CD4-positive, alpha-beta T cell (primary cell): ENCODE data around the gene TOLLIP. TPM values are rescaled to one million over a fixed set of nuclear protein-coding genes. Genes with fewer than 3 reads are reported as not detected.

ENCODE experiments used
- ATAC-seq: fragments of 200-7000 bp; cut with Tn5 transposase; one replicate; pipeline ENCODE4 v1.10.0; 2022; ENCODE audit warnings: mild to moderate bottlenecking; ENCODE audit not compliant: poor library complexity
- CTCF ChIA-PET: fragments of 350-600 bp; sonication (Branson Sonifier 250); formaldehyde crosslinking; loops from one replicate; lab custom pipeline; 2021; ENCODE audit warnings: antibody characterized with exemption, inconsistent platforms; lab: Charles Lee
- POLR2A ChIA-PET: fragments of 350-600 bp; sonication (Branson Sonifier 250); formaldehyde crosslinking; loops from one replicate; lab custom pipeline; 2021; ENCODE audit warnings: antibody characterized with exemption, inconsistent platforms; lab: Charles Lee
- DNase-seq, 14 experiments: peaks; one replicate each; pipeline ENCODE4 v3.0.0-alpha.2; 2013 to 2020; ENCODE audit warnings: mixed read lengths in 2 of 14
- H3K27ac ChIP-seq, 2 donors: one replicate each; pipeline versions ENCODE4 v1.5.1 to v1.7.0; 2013; ENCODE audit warnings: low read length in 2 of 2, low read depth in 1 of 2, mild to moderate bottlenecking in 1 of 2
- H3K27me3 ChIP-seq, 2 experiments: 1 replicate in 1 of 2; 2 replicates in 1 of 2; pipeline versions ENCODE4 v1.6.1 to v1.7.0; 2013; ENCODE audit warnings: low read length in 2 of 2, control low read depth in 1 of 2, mild to moderate bottlenecking in 1 of 2, moderate library complexity in 1 of 2; ENCODE audit not compliant: insufficient read depth in 2 of 2, control insufficient read depth in 1 of 2
- H3K36me3 ChIP-seq: one replicate; pipeline ENCODE4 v1.6.1; 2013; ENCODE audit warnings: low read length, control low read depth; ENCODE audit not compliant: insufficient read depth
- H3K4me1 ChIP-seq: one replicate; pipeline ENCODE4 v1.6.1; 2013; ENCODE audit warnings: low read length, control low read depth; ENCODE audit not compliant: insufficient read depth
- H3K4me3 ChIP-seq: one replicate; pipeline ENCODE4 v1.5.1; 2013; ENCODE audit warnings: mild to moderate bottlenecking, low read length, moderate library complexity
- H3K9me3 ChIP-seq, 2 experiments: 1 replicate in 1 of 2; 2 replicates in 1 of 2; pipeline versions ENCODE4 v1.6.1 to v1.7.0; 2013; ENCODE audit warnings: low read length in 2 of 2, mild to moderate bottlenecking in 2 of 2, control low read depth in 1 of 2, moderate library complexity in 1 of 2; ENCODE audit not compliant: control insufficient read depth in 1 of 2, insufficient read depth in 1 of 2
- H3K27ac Mint-ChIP-seq: one replicate; pipeline ENCODE4 v1.8.0; 2020; ENCODE audit warnings: mixed read lengths
- H3K27me3 Mint-ChIP-seq: one replicate; pipeline ENCODE4 v1.8.0; 2021; ENCODE audit warnings: mixed read lengths
- H3K36me3 Mint-ChIP-seq: one replicate; pipeline ENCODE4 v1.8.0; 2021; ENCODE audit warnings: low read depth, mixed read lengths
- H3K4me1 Mint-ChIP-seq: one replicate; pipeline ENCODE4 v1.8.0; 2021; ENCODE audit warnings: low read depth, mixed read lengths
- H3K4me3 Mint-ChIP-seq: one replicate; pipeline ENCODE4 v1.8.0; 2020; ENCODE audit warnings: mild to moderate bottlenecking, mixed read lengths
- H3K9me3 Mint-ChIP-seq: one replicate; pipeline ENCODE4 v1.8.0; 2020; ENCODE audit warnings: mixed read lengths
- CTCF ChIP-seq: fragments of 200-600 bp; IDR thresholded peaks from one replicate; pipeline ENCODE4 v1.8.0; 2022; ENCODE audit warnings: antibody characterized with exemption, mild to moderate bottlenecking
- intact Hi-C, 2 experiments: fragments of 100-400 bp; cut with DNase I in 1 of 2; cut with micrococcal nuclease in 1 of 2; formaldehyde crosslinking; loops; one replicate each; pipeline versions ENCODE4 v1.15.1 to v1.9.0; 2023 to 2025; cut with DNase I, micrococcal nuclease
- total RNA-seq, 174 experiments: library from RNA in 2 of 174; stranded (reverse) in 2 of 174; gene quantifications; one replicate each; pipeline ENCODE4 v1.2.3 and lab custom pipeline; 2021 to 2026

The TOLLIP gene
- total RNA-seq, 2 experiments from 2014 or later, result 38.9 to 41.0 TPM

GRCh38 chr11:1300569-1301187 lies 8.8 kb downstream of the TOLLIP start:
- CTCF ChIA-PET, result interaction anchor here (1.7 kb wide), 1 partner anchor 9 kb away, joined by 4 read pairs; the partner anchor contains the start of gene TOLLIP
- ATAC-seq, result no peak

GRCh38 chr11:1300121-1300520 lies 9.3 kb downstream of the TOLLIP start:
- Histone ChIP-seq H3K4me3 (no peak overlapping the region), H3K27me3 (no peaks in the 10 kb centered on the region), H3K27ac (no peak overlapping the region), H3K4me1 (peaks cover 16% of the 10 kb centered on the region), H3K36me3 (peaks cover 32% of the 10 kb centered on the region), H3K9me3 (no peaks in the 10 kb centered on the region)
- POLR2A ChIA-PET, result interaction anchor here (0.9 kb wide), 1 partner anchor 9 kb away, joined by 3 read pairs; the partner anchor contains the start of gene TOLLIP
- intact Hi-C loops, result no loop called here
- DNase-seq, result no peak
- Mint-ChIP-seq H3K4me3 (no peak overlapping the region), H3K36me3 (peaks cover 5% of the 10 kb centered on the region), H3K27me3 (no peaks in the 10 kb centered on the region), H3K4me1 (peaks cover 19% of the 10 kb centered on the region), H3K27ac (no peak overlapping the region), H3K9me3 (no peaks in the 10 kb centered on the region)
- TF ChIP-seq CTCF, result no peak
- CTCF ChIA-PET, result interaction anchor here (1.7 kb wide), 1 partner anchor 9 kb away, joined by 4 read pairs; the partner anchor contains the start of gene TOLLIP
- no peak for ATAC-seq

More at GRCh38 chr11:1300569-1301187, 8.8 kb downstream of the TOLLIP start:
- no peak overlapping the region for H3K4me3 Mint-ChIP-seq
- no peaks in the 10 kb centered on the region for H3K9me3 Mint-ChIP-seq
- peaks cover 5% of the 10 kb centered on the region for H3K36me3 Mint-ChIP-seq
- Histone ChIP-seq H3K9me3 (no peaks in the 10 kb centered on the region), H3K4me3 (no peak overlapping the region), H3K27me3 (no peaks in the 10 kb centered on the region), H3K27ac (no peak overlapping the region), H3K4me1 (peaks cover 20% of the 10 kb centered on the region), H3K36me3 (peaks cover 30% of the 10 kb centered on the region)
- DNase-seq, result peak in 1 of 14 experiments; percentile 9
- no peak for TF ChIP-seq CTCF
- H3K4me1 Mint-ChIP-seq, result peaks cover 22% of the 10 kb centered on the region
- H3K27me3 Mint-ChIP-seq, result no peaks in the 10 kb centered on the region
- intact Hi-C loops, result no loop called here
- no peak overlapping the region for H3K27ac Mint-ChIP-seq
- POLR2A ChIA-PET, result interaction anchor here (0.9 kb wide), 1 partner anchor 9 kb away, joined by 3 read pairs; the partner anchor contains the start of gene TOLLIP

GRCh38 chr11:1299621-1300020 lies 9.8 kb downstream of the TOLLIP start:
- Mint-ChIP-seq H3K9me3 (no peaks in the 10 kb centered on the region), H3K36me3 (no peaks in the 10 kb centered on the region), H3K4me3 (no peak overlapping the region), H3K27ac (no peak overlapping the region), H3K4me1 (peaks cover 15% of the 10 kb centered on the region), H3K27me3 (no peaks in the 10 kb centered on the region)
- ATAC-seq, result no peak
- peak in 2 of 14 experiments; percentile 11 to 25 for DNase-seq
- Histone ChIP-seq H3K4me3 (no peak overlapping the region), H3K27ac (no peak overlapping the region), H3K36me3 (peaks cover 35% of the 10 kb centered on the region), H3K27me3 (no peaks in the 10 kb centered on the region), H3K9me3 (no peaks in the 10 kb centered on the region), H3K4me1 (peaks cover 14% of the 10 kb centered on the region)
- no peak for TF ChIP-seq CTCF
- intact Hi-C loops, result no loop called here
- ChIA-PET CTCF (interaction anchor here (1.7 kb wide), 1 partner anchor 10 kb away, joined by 4 read pairs; the partner anchor contains the start of gene TOLLIP), POLR2A (interaction anchor here (0.9 kb wide), 1 partner anchor 10 kb away, joined by 3 read pairs; the partner anchor contains the start of gene TOLLIP)
